Duodenal mucosa (tissue), 2 donors: ENCODE data around the gene NRBP1.

Experiments used
- H3K27ac ChIP-seq: one replicate; pipeline ENCODE4 v1.7.0; 2013; ENCODE audit warnings: low read depth, low read length
- H3K27me3 ChIP-seq, 2 donors: one replicate each; pipeline ENCODE4 v1.7.0; 2013; ENCODE audit warnings: low read length in 2 of 2, control low read depth in 1 of 2; ENCODE audit not compliant: insufficient read depth in 2 of 2, control insufficient read depth in 1 of 2
- H3K36me3 ChIP-seq, 2 donors: one replicate each; pipeline ENCODE4 v1.7.0; 2013; ENCODE audit warnings: low read length in 2 of 2, control low read depth in 1 of 2; ENCODE audit not compliant: insufficient read depth in 2 of 2, control insufficient read depth in 1 of 2
- H3K4me1 ChIP-seq, 2 donors: one replicate each; pipeline ENCODE4 v1.7.0; 2013; ENCODE audit warnings: low read length in 2 of 2, control low read depth in 1 of 2; ENCODE audit not compliant: insufficient read depth in 2 of 2, control insufficient read depth in 1 of 2
- H3K4me3 ChIP-seq, 2 donors: one replicate each; pipeline ENCODE4 v1.7.0; 2013; ENCODE audit warnings: low read length in 2 of 2, low read depth in 1 of 2
- H3K9ac ChIP-seq, 2 donors: one replicate each; pipeline ENCODE4 v1.7.0; 2013; ENCODE audit warnings: low read length in 2 of 2, low read depth in 1 of 2
- H3K9me3 ChIP-seq, 2 donors: one replicate each; pipeline ENCODE4 v1.7.0; 2013; ENCODE audit warnings: low read length in 2 of 2, control low read depth in 1 of 2; ENCODE audit not compliant: control insufficient read depth in 1 of 2

Gene NRBP1

GRCh38 chr2:27428213-27428977 lies at the start of gene NRBP1:
Gene NRBP1 (plus strand): TSS chr2:27428631. CDS start chr2:27433274, 4,643 bp downstream.
- no peaks in the 10 kb centered on the region for H3K27me3 ChIP-seq

GRCh38 chr2:27378809-27379290 lies 49.6 kb upstream of the NRBP1 start:
- Histone ChIP-seq H3K4me1 (peaks cover 21 to 25% of the 10 kb centered on the region in 2 donors), H3K9ac (peak overlapping the region in 1 of 2 donors; percentile 94), H3K36me3 (peaks cover 49 to 70% of the 10 kb centered on the region in 2 donors), H3K27ac (no peak overlapping the region), H3K4me3 (peak overlapping the region in 1 of 2 donors; percentile 85), H3K9me3 (no peaks in the 10 kb centered on the region), H3K27me3 (no peaks in the 10 kb centered on the region)

More at GRCh38 chr2:27428213-27428977, at the start of gene NRBP1:
- peaks cover 4 to 5% of the 10 kb centered on the region in 2 donors for H3K36me3 ChIP-seq
- peaks cover 17 to 19% of the 10 kb centered on the region in 2 donors for H3K4me1 ChIP-seq
- H3K4me3 ChIP-seq, result peak within 1 kb of the TSS; percentile 92 to 94
- peak within 1 kb of the TSS; percentile 94 to 98 for H3K9ac ChIP-seq
- peak within 1 kb of the TSS; percentile 97 for H3K27ac ChIP-seq
- H3K9me3 ChIP-seq, result no peaks in the 10 kb centered on the region

- H3K9ac ChIP-seq, result peak overlapping the region; percentile 80 to 94
- H3K36me3 ChIP-seq, result peaks cover 50 to 72% of the 10 kb centered on the region in 2 donors
- peak overlapping the region; percentile 85 to 92 for H3K4me3 ChIP-seq
- H3K27ac ChIP-seq, result peak overlapping the region; percentile 91
- no peaks in the 10 kb centered on the region for H3K27me3 ChIP-seq
- no peaks in the 10 kb centered on the region for H3K9me3 ChIP-seq
- peaks cover 21 to 25% of the 10 kb centered on the region in 2 donors for H3K4me1 ChIP-seq
These were observed 49.0 kb upstream of the NRBP1 start for GRCh38 chr2:27379383-27379835.

GRCh38 chr2:27379836-27380625 lies 48.4 kb upstream of the NRBP1 start:
- Histone ChIP-seq H3K4me3 (peak overlapping the region; percentile 85 to 92), H3K27ac (peak overlapping the region; percentile 91), H3K9me3 (no peaks in the 10 kb centered on the region), H3K36me3 (peaks cover 50 to 72% of the 10 kb centered on the region in 2 donors), H3K9ac (peak overlapping the region; percentile 80 to 94), H3K4me1 (peaks cover 21 to 25% of the 10 kb centered on the region in 2 donors), H3K27me3 (no peaks in the 10 kb centered on the region)

- Histone ChIP-seq H3K4me3 (peak within 1 kb of the TSS; percentile 85 to 92), H3K9me3 (no peaks in the 10 kb centered on the region), H3K9ac (peak within 1 kb of the TSS; percentile 80 to 94), H3K27me3 (no peaks in the 10 kb centered on the region), H3K36me3 (peaks cover 45 to 72% of the 10 kb centered on the region in 2 donors), H3K4me1 (peaks cover 21 to 25% of the 10 kb centered on the region in 2 donors), H3K27ac (peak within 1 kb of the TSS; percentile 91)
These were observed 47.5 kb upstream of the NRBP1 start, which contains the start of gene ZNF513 for GRCh38 chr2:27380626-27381545. Gene ZNF513 (minus strand): TSS chr2:27380734. CDS start chr2:27380526, 208 bp downstream.

GRCh38 chr2:27381577-27382181 lies 46.8 kb upstream of the NRBP1 start:
- Histone ChIP-seq H3K4me3 (no peak overlapping the region), H3K27ac (no peak overlapping the region), H3K4me1 (peaks cover 21 to 25% of the 10 kb centered on the region in 2 donors), H3K27me3 (no peaks in the 10 kb centered on the region), H3K36me3 (peaks cover 41 to 68% of the 10 kb centered on the region in 2 donors), H3K9ac (no peak overlapping the region), H3K9me3 (no peaks in the 10 kb centered on the region)

- H3K4me1 ChIP-seq, result no peaks in the 10 kb centered on the region
- no peak overlapping the region for H3K27ac ChIP-seq
- H3K4me3 ChIP-seq, result no peak overlapping the region
- H3K9ac ChIP-seq, result no peak overlapping the region
- H3K27me3 ChIP-seq, result no peaks in the 10 kb centered on the region
- no peaks in the 10 kb centered on the region for H3K9me3 ChIP-seq
- peaks cover 2 to 11% of the 10 kb centered on the region in 2 donors for H3K36me3 ChIP-seq
These were observed 37.4 kb upstream of the NRBP1 start for GRCh38 chr2:27390822-27391679.

- H3K27ac ChIP-seq, result no peak overlapping the region
- no peaks in the 10 kb centered on the region for H3K27me3 ChIP-seq
- H3K9me3 ChIP-seq, result no peaks in the 10 kb centered on the region
- H3K36me3 ChIP-seq, result peaks cover 0 to 9% of the 10 kb centered on the region in 2 donors
- H3K9ac ChIP-seq, result no peak overlapping the region
- H3K4me1 ChIP-seq, result no peaks in the 10 kb centered on the region
- no peak overlapping the region for H3K4me3 ChIP-seq
These were observed 35.2 kb upstream of the NRBP1 start for GRCh38 chr2:27393225-27393624.
